Stimulated activated naive B cell treated with anti-CD40 and anti-IgM and Interleukin-4, amounts not matched to agents 10 μg/mL and 1 μg/mL and 100 μg/mL, for 72 hours (primary cell): ENCODE results near the gene SRPX.

ENCODE experiments used
- ATAC-seq, 2 donors: fragments of 150-1000 bp; cut with Tn5 transposase; replicated peaks; 2 replicates each; pipeline ENCODE4 v1.10.0; 2021; ENCODE audit warnings: moderate library complexity in 1 of 2
- DNase-seq: peaks from one replicate; pipeline ENCODE4 v3.0.0; 2021
- H3K27ac Mint-ChIP-seq: one replicate; pipeline ENCODE4 v1.8.0; 2022; ENCODE audit warnings: mild to moderate bottlenecking, mixed read lengths
- H3K27me3 Mint-ChIP-seq, 2 donors: one replicate each; pipeline ENCODE4 v1.8.0; 2022; ENCODE audit warnings: mixed read lengths in 2 of 2
- H3K36me3 Mint-ChIP-seq, 2 donors: one replicate each; pipeline ENCODE4 v1.8.0; 2022; ENCODE audit warnings: mixed read lengths in 2 of 2, mild to moderate bottlenecking in 1 of 2
- H3K4me1 Mint-ChIP-seq, 2 donors: one replicate each; pipeline ENCODE4 v1.8.0; 2022; ENCODE audit warnings: mixed read lengths in 2 of 2, mild to moderate bottlenecking in 1 of 2
- H3K4me3 Mint-ChIP-seq, 2 donors: one replicate each; pipeline ENCODE4 v1.8.0; 2022; ENCODE audit warnings: mild to moderate bottlenecking in 2 of 2, mixed read lengths in 2 of 2, moderate library complexity in 1 of 2
- H3K9me3 Mint-ChIP-seq, 2 donors: one replicate each; pipeline ENCODE4 v1.8.0; 2022; ENCODE audit warnings: mixed read lengths in 2 of 2, mild to moderate bottlenecking in 1 of 2

Gene SRPX

GRCh38 chrX:38138157-38138891 lies 82.3 kb downstream of the SRPX start:
- H3K4me3 Mint-ChIP-seq, result no peak overlapping the region

DNA sequence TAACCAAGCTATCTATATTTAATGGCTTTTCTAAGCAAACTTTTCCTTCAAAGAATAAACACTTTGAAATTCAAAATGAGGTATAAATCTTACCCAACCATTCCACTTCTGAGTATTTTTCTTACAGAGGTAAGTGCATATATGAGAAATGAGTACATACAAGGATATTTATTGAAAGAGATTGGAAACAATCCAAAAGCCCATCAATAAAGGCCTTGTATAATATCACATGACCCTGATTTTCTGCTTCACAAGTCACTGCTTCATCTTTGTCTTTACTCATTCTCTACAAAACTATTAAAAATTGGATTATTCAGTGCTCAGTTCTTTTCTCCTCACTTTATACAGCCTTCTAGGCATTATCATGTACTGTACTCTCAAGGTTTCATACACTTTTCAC lies 91.3 kb downstream of the SRPX start:
- no peak for ATAC-seq
- Mint-ChIP-seq H3K9me3 (no peaks in the 10 kb centered on the region), H3K27ac (no peak overlapping the region), H3K36me3 (no peaks in the 10 kb centered on the region), H3K4me1 (no peaks in the 10 kb centered on the region), H3K4me3 (no peak overlapping the region), H3K27me3 (peaks cover 7 to 14% of the 10 kb centered on the region in 2 donors)
- no peak for DNase-seq

More at GRCh38 chrX:38138157-38138891, 82.3 kb downstream of the SRPX start:
- ATAC-seq, result no peak
- Mint-ChIP-seq H3K4me1 (no peaks in the 10 kb centered on the region), H3K9me3 (no peaks in the 10 kb centered on the region), H3K27me3 (peaks cover 5 to 6% of the 10 kb centered on the region in 2 donors), H3K36me3 (no peaks in the 10 kb centered on the region), H3K27ac (no peak overlapping the region)
- no peak for DNase-seq

GRCh38 chrX:38127961-38128360 lies 92.7 kb downstream of the SRPX start:
- no peaks in the 10 kb centered on the region for H3K36me3 Mint-ChIP-seq
- H3K4me1 Mint-ChIP-seq, result no peaks in the 10 kb centered on the region
- ATAC-seq (no peak), DNase-seq (no peak)
- H3K27me3 Mint-ChIP-seq, result peaks cover 5 to 15% of the 10 kb centered on the region in 2 donors
- no peak overlapping the region for H3K4me3 Mint-ChIP-seq
- no peak overlapping the region for H3K27ac Mint-ChIP-seq
- H3K9me3 Mint-ChIP-seq, result no peaks in the 10 kb centered on the region

- H3K27ac Mint-ChIP-seq, result no peak overlapping the region
- DNase-seq (no peak), ATAC-seq (no peak)
- peaks cover 5 to 18% of the 10 kb centered on the region in 2 donors for H3K27me3 Mint-ChIP-seq
- no peaks in the 10 kb centered on the region for H3K9me3 Mint-ChIP-seq
- H3K36me3 Mint-ChIP-seq, result no peaks in the 10 kb centered on the region
- H3K4me3 Mint-ChIP-seq, result no peak overlapping the region
- H3K4me1 Mint-ChIP-seq, result no peaks in the 10 kb centered on the region
Measured at GRCh38 chrX:38126179-38126578, 94.5 kb downstream of the SRPX start.

DNA sequence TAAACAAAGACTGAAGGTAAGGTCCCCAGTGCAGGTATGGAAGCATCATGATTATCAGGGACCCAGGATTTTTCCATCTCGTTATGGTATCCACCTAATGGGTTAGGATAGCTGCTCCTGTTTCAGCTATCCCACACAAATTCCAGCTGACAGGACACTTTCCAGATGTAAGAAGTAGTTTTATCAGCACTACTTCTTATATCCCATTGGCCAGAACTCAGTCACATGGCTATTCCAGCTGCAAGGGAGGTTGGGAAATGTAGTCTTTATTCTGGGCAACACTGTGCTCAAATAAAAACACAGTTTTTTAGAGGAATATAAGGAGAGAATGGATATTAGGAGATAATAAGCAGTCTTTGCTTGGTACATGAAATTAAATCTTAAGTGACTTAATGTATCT lies 96.7 kb downstream of the SRPX start:
- Mint-ChIP-seq H3K9me3 (no peaks in the 10 kb centered on the region), H3K4me3 (no peak overlapping the region), H3K4me1 (no peaks in the 10 kb centered on the region)

DNA sequence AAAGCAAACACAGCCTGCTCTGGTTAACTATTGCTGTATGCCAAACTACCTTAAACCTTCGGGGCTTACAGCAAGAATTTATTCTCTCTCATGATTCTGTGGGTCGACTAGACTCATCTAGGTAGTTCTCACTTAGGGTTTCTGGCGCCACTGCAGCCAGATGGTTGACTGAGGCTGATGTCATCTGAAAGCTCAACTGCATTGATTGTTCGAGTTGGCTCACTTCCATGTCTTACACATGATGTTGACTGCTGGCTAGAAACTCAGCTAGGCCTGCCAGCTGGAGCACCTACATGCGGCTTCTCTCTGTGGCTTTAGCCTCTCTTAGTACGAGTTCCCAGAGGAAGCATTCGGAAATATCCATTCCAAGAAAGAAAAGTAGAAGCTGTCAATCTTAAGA lies 103.2 kb downstream of the SRPX start:
- no peaks in the 10 kb centered on the region for H3K4me1 Mint-ChIP-seq
- H3K4me3 Mint-ChIP-seq, result no peak overlapping the region
- DNase-seq (no peak), ATAC-seq (no peak)
- no peaks in the 10 kb centered on the region for H3K36me3 Mint-ChIP-seq
- H3K9me3 Mint-ChIP-seq, result no peaks in the 10 kb centered on the region
- no peak overlapping the region for H3K27ac Mint-ChIP-seq
- peaks cover 0 to 5% of the 10 kb centered on the region in 2 donors for H3K27me3 Mint-ChIP-seq

More for the DNA sequence above, 96.7 kb downstream of the SRPX start:
- DNase-seq (no peak), ATAC-seq (no peak)
- H3K36me3 Mint-ChIP-seq, result no peaks in the 10 kb centered on the region
- no peak overlapping the region for H3K27ac Mint-ChIP-seq
- peaks cover 5 to 9% of the 10 kb centered on the region in 2 donors for H3K27me3 Mint-ChIP-seq

GRCh38 chrX:38116706-38117105 lies 104.0 kb downstream of the SRPX start:
- Mint-ChIP-seq H3K9me3 (no peaks in the 10 kb centered on the region), H3K4me1 (no peaks in the 10 kb centered on the region), H3K36me3 (no peaks in the 10 kb centered on the region), H3K4me3 (no peak overlapping the region), H3K27ac (no peak overlapping the region), H3K27me3 (peaks cover 0 to 5% of the 10 kb centered on the region in 2 donors)
- ATAC-seq (no peak), DNase-seq (no peak)

GRCh38 chrX:38112566-38112965 lies 108.1 kb downstream of the SRPX start:
- Mint-ChIP-seq H3K27ac (no peak overlapping the region), H3K9me3 (no peaks in the 10 kb centered on the region), H3K27me3 (no peaks in the 10 kb centered on the region), H3K4me1 (no peaks in the 10 kb centered on the region), H3K4me3 (no peak overlapping the region), H3K36me3 (no peaks in the 10 kb centered on the region)
- DNase-seq (no peak), ATAC-seq (no peak)

- ATAC-seq, result no peak
- Mint-ChIP-seq H3K4me1 (no peaks in the 10 kb centered on the region), H3K27ac (no peak overlapping the region), H3K27me3 (no peaks in the 10 kb centered on the region), H3K36me3 (no peaks in the 10 kb centered on the region), H3K9me3 (no peaks in the 10 kb centered on the region), H3K4me3 (no peak overlapping the region)
- DNase-seq, result no peak
Measured at GRCh38 chrX:38111196-38111595, 109.5 kb downstream of the SRPX start.

- Mint-ChIP-seq H3K9me3 (no peaks in the 10 kb centered on the region), H3K4me3 (no peak overlapping the region), H3K27me3 (peaks cover 0 to 1% of the 10 kb centered on the region in 2 donors), H3K36me3 (no peaks in the 10 kb centered on the region), H3K27ac (no peak overlapping the region), H3K4me1 (no peaks in the 10 kb centered on the region)
- no peak for DNase-seq
- ATAC-seq, result no peak
Measured at GRCh38 chrX:38110231-38110630, 110.4 kb downstream of the SRPX start.

DNA sequence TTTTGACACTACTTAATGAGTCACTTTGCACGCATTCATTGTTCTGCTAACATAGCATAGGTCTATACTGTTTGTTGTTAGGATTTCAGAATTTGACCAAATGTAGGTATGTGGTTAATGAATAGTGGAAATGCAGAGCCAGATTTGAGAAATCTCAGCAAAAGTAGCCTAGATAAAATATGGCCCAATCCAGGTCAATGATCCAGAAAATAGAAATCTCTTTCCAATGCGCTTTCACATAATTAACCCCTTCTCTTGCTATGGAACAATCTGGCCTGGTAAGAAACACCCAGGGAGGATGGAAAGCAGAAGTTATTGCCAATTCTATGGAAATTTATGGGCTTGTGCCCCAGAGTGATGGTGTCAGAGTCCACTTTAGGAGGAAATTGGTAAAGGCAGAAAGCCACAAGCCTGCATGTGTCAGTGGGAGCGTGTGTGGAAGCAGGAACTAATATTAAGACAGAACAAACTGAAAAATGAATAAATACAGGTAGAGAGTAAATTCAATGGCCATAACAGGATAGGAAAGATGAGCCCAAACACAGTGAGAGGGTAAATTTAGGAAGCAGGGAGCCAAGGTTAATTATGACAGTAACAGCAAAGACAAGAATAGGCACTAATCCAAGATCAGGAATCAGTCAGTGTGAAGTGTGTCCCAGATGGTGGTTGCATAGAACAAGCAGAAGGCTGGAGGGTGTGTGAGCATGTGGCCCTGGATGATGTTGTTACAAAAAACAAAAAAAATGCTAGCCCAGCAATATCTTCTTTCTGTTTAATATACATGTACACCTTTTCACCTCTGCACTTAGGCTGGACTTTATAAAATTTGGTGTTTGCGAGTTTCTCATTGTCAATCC lies 111.4 kb downstream of the SRPX start:
- no peak overlapping the region for H3K4me3 Mint-ChIP-seq
- DNase-seq (no peak), ATAC-seq (no peak)
- H3K27me3 Mint-ChIP-seq, result peaks cover 0 to 4% of the 10 kb centered on the region in 2 donors
- no peak overlapping the region for H3K27ac Mint-ChIP-seq
- peaks cover 0 to 2% of the 10 kb centered on the region in 2 donors for H3K4me1 Mint-ChIP-seq
- H3K9me3 Mint-ChIP-seq, result no peaks in the 10 kb centered on the region
- no peaks in the 10 kb centered on the region for H3K36me3 Mint-ChIP-seq

DNA sequence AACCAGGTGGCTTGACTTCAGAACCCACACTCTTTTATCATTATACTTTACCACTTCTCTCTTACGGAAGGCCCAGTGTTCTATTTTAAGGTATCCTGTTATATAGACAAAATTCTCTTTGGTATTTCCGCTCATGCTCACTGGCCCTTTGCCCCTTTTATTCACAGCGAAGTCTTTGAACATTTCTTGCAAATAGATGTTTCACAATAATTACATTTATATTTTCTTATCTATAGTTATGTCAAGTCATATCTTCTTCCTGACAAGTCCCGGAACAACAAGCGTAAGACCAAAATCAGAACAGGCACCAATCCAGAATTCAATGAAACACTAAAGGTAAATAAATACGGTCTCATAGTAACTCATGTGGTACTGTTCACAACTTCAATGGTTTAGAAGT lies 112.3 kb downstream of the SRPX start:
- peaks cover 0 to 4% of the 10 kb centered on the region in 2 donors for H3K27me3 Mint-ChIP-seq
- H3K27ac Mint-ChIP-seq, result no peak overlapping the region
- H3K4me3 Mint-ChIP-seq, result no peak overlapping the region
- DNase-seq (no peak), ATAC-seq (no peak)
- H3K9me3 Mint-ChIP-seq, result no peaks in the 10 kb centered on the region
- H3K4me1 Mint-ChIP-seq, result peaks cover 0 to 2% of the 10 kb centered on the region in 2 donors
- H3K36me3 Mint-ChIP-seq, result no peaks in the 10 kb centered on the region

DNA sequence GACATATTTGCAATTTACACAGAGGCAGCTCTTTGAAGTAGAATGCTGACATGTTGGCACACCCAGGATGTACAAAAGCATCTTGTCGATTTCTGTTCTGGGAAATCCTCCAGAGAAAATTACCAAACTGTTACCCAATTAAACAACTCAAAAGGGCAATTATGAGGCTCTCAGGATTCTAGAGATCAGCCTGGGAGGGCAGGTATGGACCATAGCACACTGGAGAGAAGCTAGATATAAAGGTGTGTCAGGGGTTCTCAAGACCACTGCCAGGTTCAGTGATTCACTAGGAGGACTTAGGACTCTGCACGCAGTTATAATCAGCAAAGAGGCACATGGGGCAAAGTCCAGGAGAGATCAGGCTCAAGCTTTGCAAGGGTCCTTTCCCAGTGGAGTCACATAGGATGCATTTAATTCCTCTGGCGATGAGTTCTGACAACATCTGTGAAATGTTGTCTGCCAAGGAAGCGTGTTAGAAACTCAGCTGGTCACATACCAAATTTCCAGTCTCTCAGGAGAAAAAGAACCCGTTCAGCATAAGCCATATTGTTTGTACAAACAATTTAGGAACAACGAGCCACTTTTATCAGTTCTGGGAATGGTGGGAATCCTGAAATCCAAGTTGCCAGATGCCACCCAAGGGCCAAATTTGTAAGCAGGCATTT lies 113.5 kb downstream of the SRPX start:
- DNase-seq (no peak), ATAC-seq (no peak)
- Mint-ChIP-seq H3K36me3 (no peaks in the 10 kb centered on the region), H3K4me3 (no peak overlapping the region), H3K27ac (no peak overlapping the region), H3K4me1 (peaks cover 0 to 2% of the 10 kb centered on the region in 2 donors), H3K9me3 (no peaks in the 10 kb centered on the region), H3K27me3 (peaks cover 0 to 4% of the 10 kb centered on the region in 2 donors)

- DNase-seq (no peak), ATAC-seq (no peak)
- Mint-ChIP-seq H3K4me3 (no peak overlapping the region), H3K4me1 (peaks cover 0 to 2% of the 10 kb centered on the region in 2 donors), H3K36me3 (no peaks in the 10 kb centered on the region), H3K9me3 (no peaks in the 10 kb centered on the region), H3K27me3 (peaks cover 0 to 4% of the 10 kb centered on the region in 2 donors), H3K27ac (no peak overlapping the region)
Measured at GRCh38 chrX:38105216-38105725, 115.4 kb downstream of the SRPX start.
